Measurements from ENCODE around the gene SUSD4. TPM values are rescaled to one million over a fixed set of nuclear protein-coding genes. Genes with fewer than 3 reads are reported as not detected.
"Not testable (repeated sequence)": the region's sequence is repeated elsewhere in the genome, so short reads cannot be mapped to it uniquely, and the experiment has no call there.

The SUSD4 gene
- total RNA-seq, 1 donor from 2014 or later: 3.5 TPM

DNA sequence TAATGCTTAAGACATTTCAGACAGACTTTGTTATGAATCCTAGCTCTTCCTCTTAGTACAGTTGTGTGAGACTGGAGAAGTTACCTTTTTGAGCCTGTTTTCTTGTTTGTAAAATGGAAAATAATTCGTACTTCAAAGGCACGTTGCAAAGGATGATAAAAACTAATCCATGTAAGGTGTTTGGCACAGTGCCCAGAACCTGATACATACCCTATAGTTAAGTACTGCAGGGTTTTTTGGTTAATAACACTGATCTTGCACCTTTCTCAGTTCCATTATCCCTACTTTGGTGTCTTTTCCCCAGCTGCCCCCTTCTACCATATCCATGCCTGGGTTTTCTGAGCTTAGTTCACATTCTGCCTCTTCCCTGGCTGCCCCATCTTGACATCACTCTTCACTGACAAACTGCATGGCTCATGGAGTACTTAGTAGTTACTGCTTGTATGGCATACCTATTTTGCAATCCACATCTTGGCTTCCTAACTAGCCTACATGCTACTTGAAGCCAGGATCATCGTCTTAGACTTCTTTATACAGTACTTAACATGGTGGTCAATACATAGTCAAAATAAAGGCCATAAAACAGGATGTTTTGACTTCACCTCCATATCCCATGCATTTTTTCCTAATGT is 39.3 kb upstream of the SUSD4 start:
- no peaks in the 10 kb centered on the region for H4K20me1 ChIP-seq (ENCODE audit: low read depth)
- H3F3A ChIP-seq (ENCODE audit: low read depth): no peaks in the 10 kb centered on the region
- H3K4me3 ChIP-seq: no peak overlapping the region
- no peak overlapping the region for H3K27ac Mint-ChIP-seq
- H2AFZ ChIP-seq (replicated peaks): no peak overlapping the region
- H3K4me3 Mint-ChIP-seq: no peak overlapping the region
- H3K9ac ChIP-seq: no peak overlapping the region
- H3K36me3 ChIP-seq: no peaks in the 10 kb centered on the region
- no peak overlapping the region for H3K27ac ChIP-seq
- peaks cover 5% of the 10 kb centered on the region for H3K9me3 Mint-ChIP-seq
- TF ChIP-seq EZH2phosphoT487 (IDR thresholded peaks at IDR 0.05) (no peak), EZH2 (IDR thresholded peaks at IDR 0.05) (no peak)
- TF ChIP-seq, protein P1, sequence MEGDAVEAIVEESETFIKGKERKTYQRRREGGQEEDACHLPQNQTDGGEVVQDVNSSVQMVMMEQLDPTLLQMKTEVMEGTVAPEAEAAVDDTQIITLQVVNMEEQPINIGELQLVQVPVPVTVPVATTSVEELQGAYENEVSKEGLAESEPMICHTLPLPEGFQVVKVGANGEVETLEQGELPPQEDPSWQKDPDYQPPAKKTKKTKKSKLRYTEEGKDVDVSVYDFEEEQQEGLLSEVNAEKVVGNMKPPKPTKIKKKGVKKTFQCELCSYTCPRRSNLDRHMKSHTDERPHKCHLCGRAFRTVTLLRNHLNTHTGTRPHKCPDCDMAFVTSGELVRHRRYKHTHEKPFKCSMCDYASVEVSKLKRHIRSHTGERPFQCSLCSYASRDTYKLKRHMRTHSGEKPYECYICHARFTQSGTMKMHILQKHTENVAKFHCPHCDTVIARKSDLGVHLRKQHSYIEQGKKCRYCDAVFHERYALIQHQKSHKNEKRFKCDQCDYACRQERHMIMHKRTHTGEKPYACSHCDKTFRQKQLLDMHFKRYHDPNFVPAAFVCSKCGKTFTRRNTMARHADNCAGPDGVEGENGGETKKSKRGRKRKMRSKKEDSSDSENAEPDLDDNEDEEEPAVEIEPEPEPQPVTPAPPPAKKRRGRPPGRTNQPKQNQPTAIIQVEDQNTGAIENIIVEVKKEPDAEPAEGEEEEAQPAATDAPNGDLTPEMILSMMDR (IDR thresholded peaks at IDR 0.05): no peak
- no peaks in the 10 kb centered on the region for H3K4me1 ChIP-seq
- no peaks in the 10 kb centered on the region for H3K36me3 Mint-ChIP-seq
- no peak for DNase-seq (ENCODE audit: low spot score)
- no peaks in the 10 kb centered on the region for H3K9me3 ChIP-seq (ENCODE audit: low read depth)
- no peaks in the 10 kb centered on the region for H3K4me1 Mint-ChIP-seq
- no peak overlapping the region for H3K4me2 ChIP-seq
- no peaks in the 10 kb centered on the region for H3K27me3 Mint-ChIP-seq (ENCODE audit: insufficient read depth, low read depth)
- no peaks in the 10 kb centered on the region for H3K27me3 ChIP-seq
- H3K79me2 ChIP-seq (ENCODE audit: low read depth): no peaks in the 10 kb centered on the region

DNA sequence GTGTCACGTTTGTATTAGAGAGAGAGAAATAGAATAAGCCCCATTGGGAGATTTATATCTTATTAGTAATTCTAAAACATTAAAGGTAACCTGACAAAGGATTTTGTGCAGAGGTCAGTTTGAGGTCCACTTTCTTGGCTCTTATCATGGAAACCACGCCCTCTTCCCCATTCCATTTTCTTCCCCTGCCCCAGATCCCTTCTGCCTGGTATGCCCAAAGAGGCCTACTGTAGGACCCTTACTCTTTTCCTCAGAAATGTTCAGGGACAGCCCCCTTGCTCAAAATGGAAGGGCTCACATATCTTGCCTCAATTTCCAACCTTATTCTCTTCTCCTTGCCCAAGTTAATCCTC is 38.8 kb upstream of the SUSD4 start:
- Histone ChIP-seq H3K9me3 (ENCODE audit: low read depth) (no peaks in the 10 kb centered on the region), H4K20me1 (ENCODE audit: low read depth) (no peaks in the 10 kb centered on the region), H3K4me3 (no peak overlapping the region), H3K79me2 (ENCODE audit: low read depth) (no peaks in the 10 kb centered on the region), H3K36me3 (no peaks in the 10 kb centered on the region), H3F3A (ENCODE audit: low read depth) (no peaks in the 10 kb centered on the region), H3K9ac (no peak overlapping the region), H3K4me1 (no peaks in the 10 kb centered on the region), H3K4me2 (no peak overlapping the region), H2AFZ (replicated peaks) (no peak overlapping the region), H3K27ac (no peak overlapping the region), H3K27me3 (no peaks in the 10 kb centered on the region)
- no peak overlapping the region for H3K27ac Mint-ChIP-seq
- TF ChIP-seq, protein P1 (IDR thresholded peaks at IDR 0.05): no peak
- no peak for TF ChIP-seq EZH2 (IDR thresholded peaks at IDR 0.05)
- no peaks in the 10 kb centered on the region for H3K36me3 Mint-ChIP-seq
- no peaks in the 10 kb centered on the region for H3K4me1 Mint-ChIP-seq
- no peaks in the 10 kb centered on the region for H3K27me3 Mint-ChIP-seq (ENCODE audit: insufficient read depth, low read depth)
- DNase-seq (ENCODE audit: low spot score): no peak
- peaks cover 5% of the 10 kb centered on the region for H3K9me3 Mint-ChIP-seq
- no peak overlapping the region for H3K4me3 Mint-ChIP-seq

DNA sequence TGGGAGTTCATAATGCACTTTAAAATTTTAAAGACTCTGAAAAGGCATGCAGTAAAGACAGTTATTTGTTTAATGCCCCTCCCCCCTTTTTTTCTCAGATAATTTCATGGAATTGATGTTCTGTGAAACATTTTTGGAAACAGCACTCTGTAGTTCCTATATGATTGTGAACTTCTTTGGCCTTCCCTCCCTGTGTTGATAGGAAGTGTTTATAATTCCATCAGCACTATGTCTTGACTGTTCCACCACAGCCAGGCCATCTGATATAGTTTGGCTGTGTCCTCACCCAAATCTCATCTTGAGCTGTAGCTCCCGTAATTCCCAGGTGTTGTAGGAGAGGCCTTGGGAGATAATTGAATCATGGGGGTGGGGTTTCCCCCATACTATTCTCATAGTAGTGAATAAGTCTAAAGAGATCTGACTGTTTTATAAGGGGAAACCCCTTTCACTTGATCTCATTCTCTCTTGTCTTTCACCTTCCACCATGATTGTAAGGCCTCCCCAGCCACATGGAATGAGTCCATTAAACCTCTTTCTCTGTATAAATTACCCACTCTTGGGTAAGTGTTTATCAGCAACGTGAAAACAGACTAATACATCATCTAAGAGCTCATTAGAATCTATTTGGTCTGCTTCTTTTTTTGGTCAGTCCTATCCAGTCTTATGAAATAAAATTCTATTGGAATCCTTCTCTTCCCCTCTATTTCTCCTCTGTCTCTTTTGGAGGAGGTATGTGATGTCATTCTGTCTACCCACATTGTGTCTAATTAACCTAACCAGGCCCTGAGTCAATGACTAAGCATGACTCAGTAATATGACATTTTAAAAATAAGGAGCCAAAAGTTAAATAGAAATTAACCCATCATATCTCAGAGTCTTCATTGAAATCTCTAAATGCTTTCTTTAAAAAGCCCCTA is 38.2 kb upstream of the SUSD4 start:
- no peaks in the 10 kb centered on the region for H3K9me3 ChIP-seq (ENCODE audit: low read depth)
- H3K4me3 Mint-ChIP-seq: no peak overlapping the region
- no peaks in the 10 kb centered on the region for H3K27me3 ChIP-seq
- no peaks in the 10 kb centered on the region for H3F3A ChIP-seq (ENCODE audit: low read depth)
- H3K27ac ChIP-seq: no peak overlapping the region
- no peaks in the 10 kb centered on the region for H3K36me3 Mint-ChIP-seq
- no peak overlapping the region for H3K27ac Mint-ChIP-seq
- no peak for DNase-seq (ENCODE audit: low spot score)
- TF ChIP-seq EZH2phosphoT487 (IDR thresholded peaks at IDR 0.05): no peak
- no peak for TF ChIP-seq EZH2 (IDR thresholded peaks at IDR 0.05)
- no peaks in the 10 kb centered on the region for H3K79me2 ChIP-seq (ENCODE audit: low read depth)
- H3K9me3 Mint-ChIP-seq: peaks cover 5% of the 10 kb centered on the region
- no peaks in the 10 kb centered on the region for H3K27me3 Mint-ChIP-seq (ENCODE audit: insufficient read depth, low read depth)
- no peak overlapping the region for H2AFZ ChIP-seq (replicated peaks)
- H3K36me3 ChIP-seq: no peaks in the 10 kb centered on the region
- no peaks in the 10 kb centered on the region for H3K4me1 ChIP-seq
- no peak overlapping the region for H3K9ac ChIP-seq
- H3K4me3 ChIP-seq: no peak overlapping the region
- H3K4me2 ChIP-seq: no peak overlapping the region
- H4K20me1 ChIP-seq (ENCODE audit: low read depth): no peaks in the 10 kb centered on the region
- H3K4me1 Mint-ChIP-seq: no peaks in the 10 kb centered on the region

DNA sequence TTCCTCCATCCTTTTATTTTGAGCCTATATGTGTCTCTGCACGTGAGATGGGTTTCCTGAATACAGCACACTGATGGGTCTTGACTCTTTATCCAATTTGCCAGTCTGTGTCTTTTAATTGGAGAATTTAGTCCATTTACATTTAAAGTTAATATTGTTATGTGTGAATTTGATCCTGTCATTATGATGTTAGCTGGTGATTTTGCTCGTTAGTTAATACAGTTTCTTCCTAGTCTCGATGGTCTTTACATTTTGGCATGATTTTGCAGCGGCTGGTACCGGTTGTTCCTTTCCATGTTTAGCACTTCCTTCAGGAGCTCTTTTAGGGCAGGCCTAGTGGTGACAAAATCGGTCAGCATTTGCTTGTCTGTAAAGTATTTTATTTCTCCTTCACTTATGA is 35.4 kb upstream of the SUSD4 start:
- not testable (repeated sequence) for H3K9ac ChIP-seq; H3K36me3 Mint-ChIP-seq; H2AFZ ChIP-seq (replicated peaks); H3F3A ChIP-seq (ENCODE audit: low read depth); H3K79me2 ChIP-seq (ENCODE audit: low read depth); H3K4me3 Mint-ChIP-seq; H3K27me3 ChIP-seq; H3K4me1 Mint-ChIP-seq; H3K27ac ChIP-seq; H3K4me3 ChIP-seq; H3K4me1 ChIP-seq; H3K4me2 ChIP-seq; H3K27ac Mint-ChIP-seq; H3K36me3 ChIP-seq; H3K27me3 Mint-ChIP-seq (ENCODE audit: insufficient read depth, low read depth); DNase-seq (ENCODE audit: low spot score); H4K20me1 ChIP-seq (ENCODE audit: low read depth); H3K9me3 ChIP-seq (ENCODE audit: low read depth); H3K9me3 Mint-ChIP-seq
